Measurements from ENCODE around the gene TTYH3. TPM values are rescaled to one million over a fixed set of nuclear protein-coding genes. Genes with fewer than 3 reads are reported as not detected.
A peak's percentile ranks its signal among the peaks of the same experiment; 100 is the strongest.

The TTYH3 gene
- total and polyA plus RNA-seq, 2 of the 13 experiments (the other 11 are each of a cell fraction or from before 2014, with no cell fraction given) = 26.3 to 50.0 TPM

DNA sequence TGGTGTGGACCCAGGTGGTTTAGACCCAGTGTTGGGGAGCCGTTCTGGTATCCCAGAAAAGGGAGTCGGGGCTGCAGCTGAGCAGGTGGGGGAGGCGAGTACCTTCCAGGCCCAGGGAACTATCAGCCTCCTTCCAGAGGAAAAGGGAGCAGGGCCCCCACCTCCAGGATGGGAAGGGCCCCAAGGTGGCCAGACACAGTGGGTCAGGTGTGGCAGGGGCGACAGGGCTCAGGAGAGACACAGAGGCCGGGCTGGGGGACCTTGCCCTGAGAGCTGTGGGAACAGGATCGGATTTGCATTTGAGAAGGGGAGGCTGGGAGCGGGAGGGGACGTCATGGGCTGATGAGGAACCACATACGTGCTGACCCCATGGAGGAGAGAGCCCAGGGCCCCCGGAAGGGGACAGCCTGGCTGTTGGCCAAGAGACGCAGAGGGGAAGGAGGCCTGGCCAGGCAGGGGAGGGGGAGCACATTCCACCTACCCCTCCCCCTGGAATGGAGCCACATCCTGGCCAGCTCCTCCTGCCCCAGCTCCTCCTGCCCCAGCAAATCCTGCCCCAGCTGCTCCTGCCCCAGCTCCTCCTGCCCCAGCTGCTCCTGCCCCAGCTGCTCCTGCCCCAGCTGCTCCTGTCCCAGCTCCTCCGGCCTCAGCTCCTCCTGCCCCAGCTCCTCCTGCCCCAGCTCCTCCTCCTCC lies 9.7 kb upstream of the TTYH3 start (continued):
- TF ChIP-seq, protein P1, sequence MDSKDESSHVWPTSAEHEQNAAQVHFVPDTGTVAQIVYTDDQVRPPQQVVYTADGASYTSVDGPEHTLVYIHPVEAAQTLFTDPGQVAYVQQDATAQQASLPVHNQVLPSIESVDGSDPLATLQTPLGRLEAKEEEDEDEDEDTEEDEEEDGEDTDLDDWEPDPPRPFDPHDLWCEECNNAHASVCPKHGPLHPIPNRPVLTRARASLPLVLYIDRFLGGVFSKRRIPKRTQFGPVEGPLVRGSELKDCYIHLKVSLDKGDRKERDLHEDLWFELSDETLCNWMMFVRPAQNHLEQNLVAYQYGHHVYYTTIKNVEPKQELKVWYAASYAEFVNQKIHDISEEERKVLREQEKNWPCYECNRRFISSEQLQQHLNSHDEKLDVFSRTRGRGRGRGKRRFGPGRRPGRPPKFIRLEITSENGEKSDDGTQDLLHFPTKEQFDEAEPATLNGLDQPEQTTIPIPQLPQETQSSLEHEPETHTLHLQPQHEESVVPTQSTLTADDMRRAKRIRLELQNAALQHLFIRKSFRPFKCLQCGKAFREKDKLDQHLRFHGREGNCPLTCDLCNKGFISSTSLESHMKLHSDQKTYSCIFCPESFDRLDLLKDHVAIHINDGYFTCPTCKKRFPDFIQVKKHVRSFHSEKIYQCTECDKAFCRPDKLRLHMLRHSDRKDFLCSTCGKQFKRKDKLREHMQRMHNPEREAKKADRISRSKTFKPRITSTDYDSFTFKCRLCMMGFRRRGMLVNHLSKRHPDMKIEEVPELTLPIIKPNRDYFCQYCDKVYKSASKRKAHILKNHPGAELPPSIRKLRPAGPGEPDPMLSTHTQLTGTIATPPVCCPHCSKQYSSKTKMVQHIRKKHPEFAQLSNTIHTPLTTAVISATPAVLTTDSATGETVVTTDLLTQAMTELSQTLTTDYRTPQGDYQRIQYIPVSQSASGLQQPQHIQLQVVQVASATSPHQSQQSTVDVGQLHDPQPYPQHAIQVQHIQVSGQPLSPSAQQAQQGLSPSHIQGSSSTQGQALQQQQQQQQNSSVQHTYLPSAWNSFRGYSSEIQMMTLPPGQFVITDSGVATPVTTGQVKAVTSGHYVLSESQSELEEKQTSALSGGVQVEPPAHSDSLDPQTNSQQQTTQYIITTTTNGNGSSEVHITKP (CRISPR knock-in tag; IDR thresholded peaks at IDR 0.05; ENCODE audit: low read depth) = peak; percentile 43; the same call in 1 of the 2 replicates
- TF ChIP-seq MBD4 (IDR thresholded peaks at IDR 0.05; ENCODE audit: borderline replicate concordance, low read length) (no peak), ZNF180 (CRISPR knock-in tag; IDR thresholded peaks at IDR 0.05; ENCODE audit: borderline replicate concordance, low read depth) (no peak), NKX3-1 (CRISPR knock-in tag; IDR thresholded peaks at IDR 0.05) (no peak), SAP130 (CRISPR knock-in tag; IDR thresholded peaks at IDR 0.05; ENCODE audit: low read depth) (peak; percentile 94), ISL2 (CRISPR knock-in tag; IDR thresholded peaks at IDR 0.05) (peak; percentile 51; the same call in 1 of the 2 replicates), ZNF382 (CRISPR knock-in tag; IDR thresholded peaks at IDR 0.05; ENCODE audit: borderline replicate concordance) (no peak), ZMYM4 (CRISPR knock-in tag; IDR thresholded peaks at IDR 0.05) (no peak; the same call in 1 of the 2 replicates), AKAP8 (CRISPR knock-in tag; IDR thresholded peaks at IDR 0.05) (peak; percentile 82), RXRB (CRISPR knock-in tag; IDR thresholded peaks at IDR 0.05; ENCODE audit: borderline replicate concordance) (peak; percentile 88), ZNF724P (CRISPR knock-in tag; IDR thresholded peaks at IDR 0.05; ENCODE audit: borderline replicate concordance) (peak; percentile 72; the same call in 1 of the 2 replicates), GABPA (IDR thresholded peaks at IDR 0.05; ENCODE audit: low read depth, low read length) (no peak), GABPA (CRISPR knock-in tag; IDR thresholded peaks at IDR 0.05; ENCODE audit: low read depth) (peak; percentile 89), PPARG (CRISPR knock-in tag; conservative IDR thresholded peaks at IDR 0.05) (peak; percentile 60; the same call in 1 of the 2 replicates), ZNF235 (CRISPR knock-in tag; IDR thresholded peaks at IDR 0.05; ENCODE audit: borderline replicate concordance) (0 out of 2 replicates have a peak, but pooled peaks have one; percentile 16), GLI4 (CRISPR knock-in tag; IDR thresholded peaks at IDR 0.05; ENCODE audit: borderline replicate concordance) (no peak)
- TF ChIP-seq, protein P2, sequence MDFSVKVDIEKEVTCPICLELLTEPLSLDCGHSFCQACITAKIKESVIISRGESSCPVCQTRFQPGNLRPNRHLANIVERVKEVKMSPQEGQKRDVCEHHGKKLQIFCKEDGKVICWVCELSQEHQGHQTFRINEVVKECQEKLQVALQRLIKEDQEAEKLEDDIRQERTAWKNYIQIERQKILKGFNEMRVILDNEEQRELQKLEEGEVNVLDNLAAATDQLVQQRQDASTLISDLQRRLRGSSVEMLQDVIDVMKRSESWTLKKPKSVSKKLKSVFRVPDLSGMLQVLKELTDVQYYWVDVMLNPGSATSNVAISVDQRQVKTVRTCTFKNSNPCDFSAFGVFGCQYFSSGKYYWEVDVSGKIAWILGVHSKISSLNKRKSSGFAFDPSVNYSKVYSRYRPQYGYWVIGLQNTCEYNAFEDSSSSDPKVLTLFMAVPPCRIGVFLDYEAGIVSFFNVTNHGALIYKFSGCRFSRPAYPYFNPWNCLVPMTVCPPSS (IDR thresholded peaks at IDR 0.05) = no peak
- TF ChIP-seq, protein P3, sequence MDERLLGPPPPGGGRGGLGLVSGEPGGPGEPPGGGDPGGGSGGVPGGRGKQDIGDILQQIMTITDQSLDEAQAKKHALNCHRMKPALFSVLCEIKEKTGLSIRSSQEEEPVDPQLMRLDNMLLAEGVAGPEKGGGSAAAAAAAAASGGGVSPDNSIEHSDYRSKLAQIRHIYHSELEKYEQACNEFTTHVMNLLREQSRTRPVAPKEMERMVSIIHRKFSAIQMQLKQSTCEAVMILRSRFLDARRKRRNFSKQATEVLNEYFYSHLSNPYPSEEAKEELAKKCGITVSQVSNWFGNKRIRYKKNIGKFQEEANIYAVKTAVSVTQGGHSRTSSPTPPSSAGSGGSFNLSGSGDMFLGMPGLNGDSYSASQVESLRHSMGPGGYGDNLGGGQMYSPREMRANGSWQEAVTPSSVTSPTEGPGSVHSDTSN (CRISPR knock-in tag; IDR thresholded peaks at IDR 0.05) = no peak
- TF ChIP-seq, protein P4, sequence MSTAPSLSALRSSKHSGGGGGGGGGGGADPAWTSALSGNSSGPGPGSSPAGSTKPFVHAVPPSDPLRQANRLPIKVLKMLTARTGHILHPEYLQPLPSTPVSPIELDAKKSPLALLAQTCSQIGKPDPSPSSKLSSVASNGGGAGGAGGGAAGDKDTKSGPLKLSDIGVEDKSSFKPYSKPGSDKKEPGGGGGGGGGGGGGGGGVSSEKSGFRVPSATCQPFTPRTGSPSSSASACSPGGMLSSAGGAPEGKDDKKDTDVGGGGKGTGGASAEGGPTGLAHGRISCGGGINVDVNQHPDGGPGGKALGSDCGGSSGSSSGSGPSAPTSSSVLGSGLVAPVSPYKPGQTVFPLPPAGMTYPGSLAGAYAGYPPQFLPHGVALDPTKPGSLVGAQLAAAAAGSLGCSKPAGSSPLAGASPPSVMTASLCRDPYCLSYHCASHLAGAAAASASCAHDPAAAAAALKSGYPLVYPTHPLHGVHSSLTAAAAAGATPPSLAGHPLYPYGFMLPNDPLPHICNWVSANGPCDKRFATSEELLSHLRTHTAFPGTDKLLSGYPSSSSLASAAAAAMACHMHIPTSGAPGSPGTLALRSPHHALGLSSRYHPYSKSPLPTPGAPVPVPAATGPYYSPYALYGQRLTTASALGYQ (CRISPR knock-in tag; IDR thresholded peaks at IDR 0.05) = peak; percentile 66; the same call in 1 of the 2 replicates
- TF ChIP-seq, protein P5, sequence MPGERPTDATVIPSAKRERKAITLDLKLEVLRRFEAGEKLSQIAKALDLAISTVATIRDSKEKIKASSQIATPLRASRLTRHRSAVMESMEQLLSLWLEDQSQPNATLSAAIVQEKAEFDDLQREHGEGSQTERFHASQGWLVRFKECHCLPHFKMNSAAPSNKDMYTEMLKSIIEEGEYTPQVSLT (CRISPR knock-in tag; IDR thresholded peaks at IDR 0.05; ENCODE audit: borderline replicate concordance, low read depth) = no peak

All from HepG2 (cell line).